Activated CD8-positive, alpha-beta memory T cell treated with anti-CD3 and anti-CD28 coated beads, Interleukin-2, amount 50 U/mL, for 4 hours (primary cell): ENCODE measurements around the gene VAX1.
"Not testable (repeated sequence)": the region's sequence is repeated elsewhere in the genome, so short reads cannot be mapped to it uniquely, and the experiment has no call there.

ENCODE experiments used
- DNase-seq: peaks from one replicate; pipeline ENCODE4 v3.0.0-alpha.2; 2020

The VAX1 gene, protein sequence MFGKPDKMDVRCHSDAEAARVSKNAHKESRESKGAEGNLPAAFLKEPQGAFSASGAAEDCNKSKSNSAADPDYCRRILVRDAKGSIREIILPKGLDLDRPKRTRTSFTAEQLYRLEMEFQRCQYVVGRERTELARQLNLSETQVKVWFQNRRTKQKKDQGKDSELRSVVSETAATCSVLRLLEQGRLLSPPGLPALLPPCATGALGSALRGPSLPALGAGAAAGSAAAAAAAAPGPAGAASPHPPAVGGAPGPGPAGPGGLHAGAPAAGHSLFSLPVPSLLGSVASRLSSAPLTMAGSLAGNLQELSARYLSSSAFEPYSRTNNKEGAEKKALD

DNA sequence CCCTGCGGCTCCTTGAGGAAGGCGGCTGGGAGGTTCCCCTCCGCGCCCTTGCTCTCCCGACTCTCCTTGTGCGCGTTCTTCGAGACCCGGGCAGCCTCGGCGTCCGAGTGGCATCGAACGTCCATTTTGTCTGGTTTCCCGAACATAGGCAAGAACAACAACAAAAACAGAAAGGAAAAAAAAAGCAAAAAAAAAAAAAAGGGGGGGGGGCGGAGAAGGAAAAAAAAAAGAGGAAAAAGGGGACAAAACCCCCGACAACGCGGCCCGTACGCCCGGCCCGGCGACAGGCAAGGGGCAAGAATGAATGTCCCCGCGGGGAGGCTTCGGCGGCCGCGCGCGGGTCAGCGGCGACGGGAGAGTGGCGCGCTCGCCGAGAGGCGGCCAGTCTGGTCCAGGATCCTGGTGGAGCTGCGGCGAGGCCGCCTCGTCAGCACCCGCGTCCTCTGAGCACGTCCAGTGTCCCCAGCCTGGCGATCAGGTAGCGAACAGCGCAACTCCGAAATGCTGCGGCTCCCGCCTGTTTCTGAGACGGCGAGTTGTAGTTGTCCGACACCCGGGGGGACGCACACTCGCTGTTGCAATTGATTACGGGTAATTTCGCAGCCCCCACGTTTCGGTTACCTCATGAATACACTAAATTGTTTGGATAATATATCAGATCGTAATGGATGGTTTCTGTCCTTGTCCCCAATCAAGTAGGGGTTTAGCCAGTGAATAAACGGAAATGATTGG is at the start of gene VAX1:
Gene VAX1 (minus strand): TSS at position 360 of the 732 bp plus-strand sequence. CDS start 214 bp downstream, at position 146.
- DNase-seq = no peak

DNA sequence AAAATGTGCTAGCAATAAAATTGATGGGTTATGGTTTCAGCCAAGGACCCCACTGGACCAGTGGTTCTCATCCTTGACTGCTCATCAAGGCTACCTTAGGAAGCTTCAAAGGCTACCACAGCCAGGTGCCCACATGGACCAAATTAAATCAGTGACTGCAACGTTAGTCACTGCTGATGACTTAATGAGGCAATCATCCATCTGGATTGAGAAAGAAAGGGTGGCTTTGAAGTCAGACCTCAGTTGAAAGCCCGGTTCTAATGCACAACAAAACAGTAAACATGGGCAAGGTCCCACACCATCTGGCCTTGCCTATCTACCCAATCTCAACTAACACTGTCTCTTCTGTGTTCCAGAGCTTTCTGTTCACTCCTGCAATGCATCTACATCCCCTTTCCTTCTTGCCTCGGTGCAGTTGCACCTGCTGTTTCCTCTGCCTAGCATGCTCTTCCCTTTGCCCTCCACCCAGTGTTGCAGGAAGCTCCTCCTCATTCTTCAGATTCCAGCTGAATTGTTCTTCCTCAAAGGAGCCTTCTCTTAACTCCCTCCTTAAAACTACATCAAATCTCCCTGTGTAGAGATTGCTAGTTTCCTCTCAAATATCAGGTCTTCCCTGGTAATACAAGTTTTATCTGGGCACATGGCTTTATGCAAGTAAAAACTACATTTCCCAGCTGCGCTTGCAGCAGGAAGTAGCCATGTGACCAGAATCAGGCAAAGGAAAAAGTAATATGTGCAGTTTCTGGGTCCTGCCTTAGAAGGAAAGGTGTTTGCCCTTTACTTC is 49.0 kb upstream of the VAX1 start:
- DNase-seq = no peak

DNA sequence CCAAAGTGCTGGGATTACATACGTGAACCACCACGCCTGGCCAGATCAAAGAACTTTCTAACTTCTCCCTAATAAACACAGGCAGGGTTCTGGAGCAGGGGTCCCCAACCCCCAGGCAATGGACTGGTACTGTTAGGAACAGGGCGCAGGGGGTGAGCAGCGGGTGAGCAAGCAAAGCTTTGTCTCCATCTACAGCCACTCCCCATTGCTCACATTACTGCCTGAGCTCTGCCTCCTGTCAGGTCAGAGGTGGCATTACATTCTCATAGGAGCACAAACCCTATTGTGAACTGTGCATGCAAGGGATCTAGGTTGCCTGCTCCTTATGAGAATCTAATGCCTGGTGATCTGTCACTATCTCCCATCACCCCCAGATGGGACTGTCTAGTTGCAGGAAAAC is 47.7 kb upstream of the VAX1 start:
- not testable (repeated sequence) for DNase-seq

DNA sequence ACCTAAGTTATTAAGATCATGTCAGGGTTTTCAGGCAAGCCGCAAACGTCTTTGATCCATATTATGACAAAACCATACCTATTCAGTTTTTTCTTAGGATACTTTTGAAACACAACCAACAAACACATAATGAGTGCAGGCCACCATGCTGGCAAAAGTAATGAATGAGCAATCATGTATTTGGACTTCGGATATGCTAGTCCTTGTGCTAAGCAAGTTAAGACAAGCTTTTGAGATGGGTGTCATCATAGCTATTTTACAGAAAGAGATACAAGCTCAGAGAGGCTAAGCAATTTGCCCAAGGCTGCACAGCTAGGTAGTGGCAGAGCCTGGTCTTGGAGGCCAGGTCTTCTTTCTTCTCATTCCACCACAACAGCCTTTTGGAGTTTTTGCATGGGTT is 46.8 kb upstream of the VAX1 start:
- no peak for DNase-seq

DNA sequence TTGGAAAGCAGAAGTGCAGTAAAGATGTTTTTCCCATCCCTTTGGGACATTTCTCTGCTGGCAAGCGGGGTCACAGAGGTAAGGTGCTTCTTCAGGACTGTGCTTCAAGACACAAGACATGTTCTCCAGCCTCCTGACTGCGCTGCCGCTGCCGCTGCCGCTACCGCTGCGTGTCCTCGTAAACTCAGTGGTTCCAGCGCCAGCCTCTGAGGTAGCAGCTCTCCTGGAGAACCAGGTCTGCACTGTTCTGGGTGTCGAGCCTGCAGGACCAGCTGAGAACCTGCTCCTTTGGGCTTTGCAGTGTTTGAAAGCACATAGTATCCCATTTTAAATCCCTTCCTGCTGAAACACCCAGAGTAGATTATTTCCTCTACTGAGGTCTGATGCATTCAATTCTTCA is 46.2 kb upstream of the VAX1 start:
- DNase-seq = no peak

DNA sequence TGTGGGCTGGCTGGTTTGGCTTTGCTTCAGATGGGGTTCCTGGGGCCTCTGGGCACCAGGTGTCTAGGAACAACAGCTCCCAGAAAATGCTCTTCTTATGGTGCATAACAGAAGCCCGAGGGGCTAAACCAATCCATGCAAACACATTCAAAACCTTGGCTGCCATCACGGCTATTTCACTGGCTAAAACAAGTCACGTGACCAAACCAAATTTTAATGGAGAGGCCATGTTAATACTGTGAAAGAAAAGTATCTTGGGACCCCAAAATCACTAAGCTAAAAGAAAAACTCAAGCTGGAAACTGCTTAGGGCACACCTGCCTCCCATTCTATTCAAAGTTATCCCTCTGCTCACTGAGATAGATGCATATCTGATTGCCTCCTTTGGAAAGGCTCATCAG is 40.1 kb upstream of the VAX1 start:
- DNase-seq = no peak

DNA sequence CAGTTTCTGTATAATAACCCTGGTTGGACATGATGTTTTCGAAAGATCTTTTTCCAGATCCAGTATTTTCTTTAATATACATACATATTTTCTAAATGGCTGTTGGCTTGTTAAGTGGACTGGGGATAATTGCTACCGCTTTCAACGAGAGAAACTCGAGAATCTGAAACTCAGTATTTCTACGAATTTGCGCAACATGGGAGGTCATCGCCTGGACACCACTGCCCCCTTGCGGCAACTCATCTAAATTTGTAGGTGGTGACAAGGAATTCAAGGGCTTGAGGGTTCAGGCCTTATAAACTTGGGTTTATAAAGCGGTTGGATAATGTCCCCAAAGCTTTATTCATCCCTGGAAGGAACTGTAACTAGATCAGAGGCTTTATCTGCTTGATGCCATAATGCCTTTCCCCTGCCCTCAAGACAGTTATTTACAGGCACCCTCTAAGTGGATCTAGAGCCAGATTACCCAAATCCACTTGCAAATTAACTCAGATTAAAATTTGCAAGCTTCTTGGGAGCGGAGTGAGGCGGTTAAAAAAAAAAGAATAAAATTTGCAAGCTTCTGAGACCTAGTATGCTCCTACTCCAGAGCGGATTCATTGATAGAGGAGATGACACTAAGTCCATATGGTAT is 37.9 kb upstream of the VAX1 start:
- peak; percentile 77 for DNase-seq

DNA sequence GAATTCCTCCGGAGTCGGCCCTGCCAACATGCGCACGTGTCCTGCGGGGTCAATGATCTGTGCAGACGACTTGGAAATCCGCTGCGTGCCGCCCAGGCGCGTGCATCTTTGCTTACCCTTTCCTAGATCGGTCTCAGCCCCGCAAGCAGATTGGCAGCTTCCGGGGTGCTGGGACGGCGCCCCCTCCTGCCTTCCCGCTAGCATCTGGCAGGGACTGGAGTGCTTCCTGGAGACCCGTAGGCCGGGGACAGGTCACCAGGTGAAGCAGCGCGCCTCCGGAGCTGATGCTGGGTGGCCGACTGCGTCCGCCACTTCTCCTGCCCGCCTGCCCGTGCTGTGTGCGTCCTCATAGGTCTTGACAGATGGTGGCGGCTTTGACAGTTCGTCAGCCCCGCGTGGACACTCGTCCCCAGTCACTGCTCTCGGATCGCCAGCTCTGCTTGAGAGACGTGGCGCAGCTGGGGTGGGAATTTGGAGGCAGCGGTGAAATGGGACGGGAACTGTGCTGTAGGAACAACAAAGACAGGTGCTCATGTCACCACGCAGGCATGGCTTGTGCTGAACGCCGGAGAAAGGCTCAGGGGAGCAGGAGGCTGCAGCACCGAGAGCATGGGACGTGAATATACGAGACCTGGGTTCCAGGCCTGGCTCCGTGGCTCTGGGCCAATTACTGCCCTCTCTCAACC is 37.3 kb upstream of the VAX1 start:
- DNase-seq = no peak

DNA sequence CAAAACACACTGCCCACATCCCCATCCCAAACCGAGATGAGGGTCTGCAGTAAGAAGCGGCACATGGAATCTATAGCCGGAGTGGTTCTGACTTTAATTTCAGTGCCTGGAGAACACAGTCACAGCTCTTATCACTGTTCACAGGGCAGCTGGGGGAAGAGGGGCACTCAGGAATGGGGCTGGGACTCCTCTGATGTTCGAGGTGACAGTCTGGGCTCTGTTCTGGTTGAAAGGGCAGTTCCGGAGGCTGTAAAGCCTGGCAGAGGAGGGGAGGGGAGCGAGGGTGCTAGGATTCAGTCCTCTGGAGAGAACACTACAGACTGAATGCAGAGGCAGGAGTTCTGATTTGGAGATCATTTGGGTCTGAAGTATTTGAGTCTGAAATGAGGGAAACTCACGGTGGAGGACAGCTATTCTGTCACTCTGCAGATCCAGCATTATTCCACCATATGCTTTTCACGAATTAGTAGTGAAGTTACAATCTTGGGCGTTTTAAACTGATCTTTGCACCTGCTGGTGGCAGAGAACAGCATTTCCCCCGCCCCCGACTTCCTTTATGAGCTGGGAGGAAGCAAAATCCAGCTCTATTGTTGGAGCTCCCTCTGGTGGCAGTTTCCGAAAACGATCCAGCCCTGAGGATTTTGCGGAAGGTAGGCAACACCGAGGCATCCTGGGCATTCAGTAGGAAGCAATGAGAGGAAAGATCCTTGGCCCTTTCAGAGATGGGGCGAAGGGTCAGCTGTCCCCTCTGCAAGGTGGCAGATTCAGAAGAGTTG is 36.6 kb upstream of the VAX1 start:
- peak; percentile 84 for DNase-seq

DNA sequence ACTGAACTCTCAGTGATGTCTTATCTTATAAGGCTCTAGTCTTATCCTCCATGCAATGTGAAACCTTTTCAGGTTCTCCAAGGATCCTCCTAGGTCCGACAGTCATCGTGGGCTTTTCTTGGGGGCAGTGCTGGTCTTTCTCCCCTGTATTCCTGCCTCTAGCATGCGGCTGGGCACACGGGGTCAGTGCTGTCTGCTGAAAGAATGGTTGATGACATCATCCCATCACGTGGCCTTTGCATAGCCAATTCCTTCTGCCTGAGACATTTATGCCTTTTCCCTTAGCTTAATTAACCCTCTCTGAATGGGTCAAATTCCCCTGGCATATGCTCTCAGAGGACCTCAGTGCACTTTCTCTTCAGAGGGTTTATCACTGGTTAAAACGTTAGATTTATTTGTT is 32.2 kb upstream of the VAX1 start:
- no peak for DNase-seq

DNA sequence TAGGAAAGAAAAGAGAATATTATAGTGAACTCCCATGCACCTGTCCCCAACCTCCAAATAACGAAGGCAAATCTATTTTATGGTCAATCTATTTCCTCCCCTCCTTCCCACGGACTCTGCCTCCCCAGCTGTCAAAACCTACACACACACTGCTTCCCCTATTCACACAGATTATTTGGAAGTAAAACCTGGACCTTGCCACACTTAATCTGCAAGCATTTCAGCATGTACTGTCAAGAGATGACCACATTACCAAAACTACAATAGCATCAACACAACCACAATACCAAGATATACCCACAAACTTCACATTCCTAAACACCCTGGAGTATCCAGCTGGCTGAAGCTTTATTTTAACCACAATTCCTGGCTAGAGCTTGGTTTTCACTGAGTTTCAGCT is 31.4 kb upstream of the VAX1 start:
- DNase-seq = no peak

DNA sequence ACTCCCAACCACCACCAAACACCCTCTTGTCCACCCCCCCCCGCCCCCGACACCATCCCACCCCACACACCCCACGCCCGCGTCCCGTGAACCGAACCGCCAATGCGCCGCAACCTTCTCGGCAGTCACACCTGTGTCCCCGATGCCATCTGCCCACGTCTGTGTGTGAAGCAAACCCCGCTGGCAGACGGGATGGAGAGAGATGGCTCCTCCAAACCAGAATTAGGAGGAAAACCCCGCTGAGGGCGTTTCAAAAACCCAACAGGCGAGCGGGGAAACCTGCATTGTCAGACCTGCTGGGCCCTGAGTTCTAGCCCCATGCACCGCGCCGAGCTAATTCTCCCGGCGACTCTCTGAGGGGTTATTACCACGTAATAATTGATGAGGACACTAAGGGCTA is 30.7 kb upstream of the VAX1 start:
- no peak for DNase-seq

DNA sequence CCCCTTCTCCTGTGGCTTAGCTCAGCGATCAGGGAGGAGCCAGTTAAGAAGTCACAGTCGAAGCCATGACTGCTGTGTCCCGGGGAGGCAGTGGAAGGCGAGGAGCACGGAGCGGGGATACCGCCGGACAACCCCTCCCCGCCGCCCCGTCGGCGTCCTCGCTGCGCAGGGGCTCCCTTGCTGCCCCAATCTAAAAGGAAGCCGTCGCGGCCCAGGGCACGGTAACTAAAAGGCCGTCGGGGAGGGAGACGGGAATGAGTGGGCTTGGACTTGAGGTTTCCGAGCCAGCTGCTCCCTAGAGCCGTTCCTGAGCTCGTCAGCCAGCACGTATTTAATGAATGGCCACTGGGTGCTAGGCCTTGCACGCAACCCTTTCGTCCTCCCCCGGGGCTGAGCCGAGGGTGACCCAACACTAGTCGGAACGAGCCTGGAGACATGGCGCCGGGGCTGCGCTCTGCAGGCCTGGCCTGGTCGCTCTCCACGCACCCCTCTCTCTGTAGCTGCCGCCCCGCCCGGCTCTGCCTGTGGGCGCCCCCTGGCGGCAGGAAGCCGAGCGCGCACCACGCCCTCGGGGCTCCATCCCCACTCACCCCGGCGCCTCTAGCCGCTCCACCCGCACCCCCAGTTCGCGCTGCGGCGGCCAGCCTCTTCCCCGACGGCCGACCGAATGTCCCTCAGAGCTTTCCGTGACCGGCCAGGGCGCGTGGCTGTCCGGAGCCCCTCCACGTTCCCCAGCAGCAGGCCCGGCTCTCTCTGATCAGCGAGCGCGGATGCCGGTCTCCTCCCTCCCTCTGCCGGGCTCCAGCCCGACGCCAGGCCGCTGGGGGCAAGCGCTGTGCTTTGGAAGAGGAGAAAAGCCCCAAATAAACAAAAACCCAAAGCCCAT is 30.0 kb upstream of the VAX1 start:
- peak; percentile 68 for DNase-seq

DNA sequence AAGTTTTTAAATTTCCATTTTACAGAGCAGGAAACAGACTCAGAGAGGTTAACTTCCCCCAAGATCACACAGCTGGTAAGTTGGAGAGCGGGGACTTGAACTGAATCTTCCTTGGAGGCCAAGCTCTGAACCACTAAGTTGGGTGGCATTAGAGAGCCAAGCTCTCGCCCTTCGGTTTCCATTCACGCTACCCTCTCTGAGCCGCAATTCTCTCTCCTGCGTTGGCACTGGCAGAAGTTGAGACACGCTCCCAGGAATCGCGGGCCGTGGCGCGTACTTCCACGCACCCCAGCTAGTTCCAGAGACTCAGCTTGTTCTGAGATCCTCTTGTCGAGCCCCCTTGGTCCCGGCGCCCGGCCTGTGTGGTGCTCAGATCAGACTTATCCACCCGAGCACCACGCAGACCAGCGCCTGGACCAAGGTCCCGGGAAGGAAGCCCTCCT is 29.3 kb upstream of the VAX1 start:
- DNase-seq = no peak

DNA sequence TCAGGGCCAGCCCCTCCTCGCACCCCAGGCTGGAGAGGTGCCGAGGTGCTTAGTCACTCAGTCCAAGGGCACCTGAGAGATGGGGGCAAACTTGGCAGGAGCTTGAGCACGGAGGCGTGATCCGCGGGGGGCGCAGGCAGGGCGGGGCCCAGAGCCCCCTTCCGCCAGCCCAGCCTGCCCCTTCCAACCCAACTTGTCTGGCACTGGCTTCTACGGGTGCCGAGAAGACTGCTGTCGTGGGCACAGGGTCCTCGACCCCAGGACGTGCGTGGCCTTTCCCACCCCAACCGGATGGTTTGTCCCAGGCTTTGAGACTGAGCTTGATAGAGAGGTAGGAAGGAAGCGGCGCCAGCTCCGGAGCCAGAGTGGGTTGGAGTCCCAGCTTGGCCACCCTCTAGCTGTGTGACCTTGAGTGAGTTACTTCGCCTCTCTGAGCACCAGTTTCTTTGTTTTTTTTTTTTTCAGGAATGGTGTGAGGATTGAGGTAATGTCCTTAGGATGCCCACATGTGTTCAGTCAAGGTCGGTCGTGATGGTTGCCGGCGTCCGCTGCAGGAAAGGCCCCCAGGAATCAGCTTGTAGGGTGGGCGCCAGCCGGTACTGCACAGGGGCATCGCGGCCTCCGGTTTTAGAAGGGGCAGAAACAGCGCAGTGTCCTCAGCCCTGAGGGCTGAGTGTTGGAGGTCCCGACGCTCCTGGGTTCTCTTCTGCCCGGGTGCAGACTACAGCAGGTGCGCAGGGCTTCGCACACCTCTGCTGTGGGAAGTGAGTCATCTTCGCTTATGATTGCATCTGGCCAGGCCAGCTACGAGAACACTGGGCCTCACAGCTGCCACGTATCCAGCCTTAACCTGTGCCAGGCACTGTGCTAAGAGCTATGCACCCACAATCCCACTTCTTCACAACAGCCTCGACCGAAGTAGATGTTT is 28.6 kb upstream of the VAX1 start:
- no peak for DNase-seq

DNA sequence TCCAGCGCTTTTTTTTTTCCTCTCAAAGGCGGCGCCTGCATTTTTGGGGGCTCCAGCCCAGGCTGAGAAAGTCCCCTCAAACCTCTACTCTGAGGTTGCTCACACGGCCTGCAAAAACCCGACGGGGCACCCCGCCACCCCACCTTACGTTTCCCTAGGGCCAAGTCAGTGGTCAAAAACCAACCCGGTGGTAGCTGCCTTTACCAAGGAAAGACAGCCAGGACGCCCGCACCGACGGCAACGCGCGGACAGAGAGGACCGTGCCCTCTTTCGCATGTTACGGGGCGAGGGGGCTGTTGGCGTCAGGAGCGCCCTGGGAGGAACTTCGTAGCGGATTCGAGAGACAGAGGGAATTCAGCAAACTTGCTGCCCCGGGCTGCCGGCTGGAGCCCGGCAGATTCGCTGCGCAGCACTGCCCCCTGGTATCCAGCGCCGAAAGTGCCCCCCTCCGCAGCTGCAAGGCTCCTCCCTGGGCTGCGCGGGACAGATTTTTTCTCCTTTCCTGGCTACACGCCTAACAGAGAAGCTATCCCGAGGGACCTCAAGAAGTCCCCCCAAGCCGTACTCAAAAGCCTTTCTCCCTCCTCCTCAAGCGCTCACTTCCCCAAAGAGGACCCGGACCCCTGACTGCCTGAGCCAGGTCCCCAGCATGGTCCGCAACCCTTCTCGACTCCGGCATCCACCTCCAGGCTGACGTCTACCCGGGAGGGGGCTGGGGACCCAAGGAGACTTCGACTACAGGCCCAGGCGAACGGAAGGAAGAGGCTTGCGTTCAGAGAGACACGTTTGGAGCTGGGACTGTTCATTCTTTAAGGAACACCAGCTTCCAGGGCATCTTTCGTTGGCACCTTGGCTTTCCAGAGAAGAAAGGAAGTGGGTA is 27.7 kb upstream of the VAX1 start:
- DNase-seq = no peak

DNA sequence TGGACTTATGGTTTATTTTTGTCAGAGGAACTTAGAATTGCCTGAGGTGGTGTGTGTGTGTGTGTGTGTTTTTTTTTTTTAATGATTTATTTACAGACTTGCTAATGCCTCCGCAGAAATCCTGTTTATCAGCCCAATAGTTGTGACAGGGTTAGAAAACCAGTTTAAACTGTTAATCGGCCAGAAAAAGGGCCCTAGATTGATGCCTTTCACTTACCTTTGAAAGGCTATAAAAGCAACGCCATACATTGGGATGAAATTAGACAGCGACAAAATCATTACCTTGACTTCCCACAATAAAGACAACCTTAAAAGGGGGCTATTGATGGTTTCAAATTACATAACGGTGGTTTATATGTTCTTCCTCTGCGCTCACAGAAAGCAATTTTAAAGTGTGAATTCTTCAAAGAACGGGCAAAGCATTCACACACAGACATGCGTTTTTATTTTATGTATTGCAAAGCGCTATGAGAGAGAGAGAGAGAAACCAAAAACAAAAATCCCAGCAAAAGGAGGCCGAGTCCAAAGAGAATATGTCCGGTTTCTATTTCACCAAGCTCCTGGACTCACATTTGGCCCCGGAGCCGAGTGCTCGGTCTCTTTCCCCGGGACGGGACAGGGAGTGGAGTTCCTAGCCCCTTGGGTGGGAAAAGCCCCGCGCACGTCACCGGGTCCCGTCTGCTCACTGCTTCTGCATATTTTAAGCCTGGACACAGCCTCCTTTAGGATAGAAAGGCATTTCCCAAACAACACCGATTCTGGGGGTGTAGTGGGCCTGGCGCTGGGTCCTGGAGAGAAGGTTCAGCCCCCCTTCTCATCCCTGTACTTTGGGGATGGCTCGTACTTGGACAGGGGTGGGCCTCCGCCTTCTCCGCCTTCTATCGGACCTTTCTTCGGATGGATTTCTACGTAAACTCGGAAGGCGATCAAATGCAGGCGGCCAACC is 26.8 kb upstream of the VAX1 start:
- DNase-seq = no peak
